GM21526 (cell line): ENCODE results near the gene TEAD3.

Experiments used
- ATAC-seq: cut with Tn5 transposase; IDR thresholded peaks from one replicate; pipeline ENCODE4 v1.9.1; 2021; ENCODE audit warnings: moderate library complexity; ENCODE audit not compliant: unreplicated experiment, low FRiP score

TEAD3 gene

GRCh38 chr6:35514587-35514986 is 17.7 kb upstream of the TEAD3 start:
- no peak for ATAC-seq

GRCh38 chr6:35512740-35513139 is 15.9 kb upstream of the TEAD3 start, which contains the start of gene TULP1:
Gene TULP1, minus strand, starts transcription at chr6:35512896. Its CDS starts 38 bp downstream, at chr6:35512858.
- ATAC-seq: no peak

GRCh38 chr6:35512006-35512405 is 15.1 kb upstream of the TEAD3 start:
- ATAC-seq: no peak

GRCh38 chr6:35511562-35511941 is 14.7 kb upstream of the TEAD3 start:
- no peak for ATAC-seq

- no peak for ATAC-seq
These were observed 14.2 kb upstream of the TEAD3 start for GRCh38 chr6:35510916-35511561.

- no peak for ATAC-seq
These were observed 11.7 kb upstream of the TEAD3 start for GRCh38 chr6:35508542-35508941.

GRCh38 chr6:35508027-35508426 is 11.1 kb upstream of the TEAD3 start:
- ATAC-seq: no peak

- ATAC-seq: no peak
These were observed 10.3 kb upstream of the TEAD3 start for GRCh38 chr6:35507221-35507620.

- ATAC-seq: no peak
These were observed 9.7 kb upstream of the TEAD3 start for GRCh38 chr6:35506536-35506935.

- no peak for ATAC-seq
These were observed 9.1 kb upstream of the TEAD3 start for GRCh38 chr6:35505999-35506412.

- ATAC-seq: no peak
These were observed 6.7 kb upstream of the TEAD3 start for GRCh38 chr6:35503534-35503933.

GRCh38 chr6:35501784-35502183 is 4.9 kb upstream of the TEAD3 start:
- no peak for ATAC-seq

- ATAC-seq: no peak
These were observed 3.9 kb upstream of the TEAD3 start for GRCh38 chr6:35500782-35501181.

- no peak for ATAC-seq
These were observed 2.5 kb upstream of the TEAD3 start for GRCh38 chr6:35499372-35499771.

- ATAC-seq: no peak
These were observed 1.7 kb upstream of the TEAD3 start for GRCh38 chr6:35498422-35499067.

GRCh38 chr6:35497571-35498421 is 917 bp upstream of the TEAD3 start:
- ATAC-seq: no peak

GRCh38 chr6:35496036-35496840 is 641 bp downstream of the TEAD3 start:
- no peak for ATAC-seq

GRCh38 chr6:35495258-35496035 is 1.4 kb downstream of the TEAD3 start:
- ATAC-seq: no peak

- no peak for ATAC-seq
These were observed 2.7 kb downstream of the TEAD3 start for GRCh38 chr6:35494161-35494563.
